IMR-90 (cell line): ENCODE measurements around the gene KCNG3. TPM values are rescaled to one million over a fixed set of nuclear protein-coding genes. Genes with fewer than 3 reads are reported as not detected.

Experiments used
- ATAC-seq: fragments of 200-7000 bp; cut with Tn5 transposase; 2 replicates; pipeline ENCODE4 v1.9.1; 2020; ENCODE audit warnings: low read depth, mild to moderate bottlenecking, moderate library complexity
- BruUV-seq: library from RNA; stranded (reverse); fragments of 400-500 nt; replicated peaks from 2 replicates; lab custom pipeline; 2021; lab: Mats Ljungman, UMichigan
- CTCF ChIA-PET: fragments of 300-600 bp; formaldehyde crosslinking; extraction: SDS; loops from one replicate; lab custom pipeline; 2021; ENCODE audit warnings: antibody characterized with exemption; lab: Yijun Ruan, JAX
- POLR2A ChIA-PET: fragments of 300-600 bp; sonication (Branson Sonifier 250); formaldehyde crosslinking; loops from one replicate; lab custom pipeline; 2022; ENCODE audit warnings: antibody characterized with exemption; ENCODE audit not compliant: unreplicated experiment; lab: Charles Lee
- DNase-seq: peaks from one replicate; pipeline ENCODE4 v3.0.0; 2013
- H2AFZ ChIP-seq: replicated peaks from 2 replicates; pipeline ENCODE3; 2013; ENCODE audit warnings: low read length, mild to moderate bottlenecking; ENCODE audit not compliant: poor library complexity
- H2AK5ac ChIP-seq: 2 replicates; pipeline ENCODE4 v1.6.1; 2013; ENCODE audit warnings: low read depth, low read length, inconsistent platforms
- H2AK9ac ChIP-seq: replicated peaks from 2 replicates; pipeline ENCODE3; 2013; ENCODE audit warnings: mild to moderate bottlenecking, low read depth, low read length, moderate library complexity; ENCODE audit not compliant: poor library complexity
- H2BK120ac ChIP-seq: 2 replicates; pipeline ENCODE4 v1.6.1; 2013; ENCODE audit warnings: low read depth, low read length, inconsistent platforms
- H2BK15ac ChIP-seq: 3 replicates; pipeline ENCODE4 v1.6.1; 2013; ENCODE audit warnings: low read depth, low read length, inconsistent platforms
- H2BK20ac ChIP-seq: 2 replicates; pipeline ENCODE4 v1.6.1; 2013; ENCODE audit warnings: low read depth, mild to moderate bottlenecking, inconsistent platforms, low read length, moderate library complexity
- H2BK5ac ChIP-seq: 2 replicates; pipeline ENCODE4 v1.6.1; 2013; ENCODE audit warnings: mild to moderate bottlenecking, low read depth, low read length, inconsistent platforms; ENCODE audit not compliant: poor library complexity, severe bottlenecking
- H3K14ac ChIP-seq: replicated peaks from 2 replicates; pipeline ENCODE4 v1.6.1; 2013; ENCODE audit warnings: low read depth, low read length, inconsistent platforms
- H3K18ac ChIP-seq: 2 replicates; pipeline ENCODE4 v1.6.1; 2013; ENCODE audit warnings: low read depth, low read length, control low read depth
- H3K23ac ChIP-seq: 2 replicates; pipeline ENCODE4 v1.6.1; 2013; ENCODE audit warnings: low read depth, low read length, inconsistent platforms
- H3K27ac ChIP-seq: 2 replicates; pipeline ENCODE4 v1.5.1; 2013; ENCODE audit warnings: mild to moderate bottlenecking, control low read depth, low read length; ENCODE audit not compliant: insufficient read depth
- H3K27me3 ChIP-seq: 2 replicates; pipeline ENCODE4 v1.6.1; 2013; ENCODE audit warnings: low read length; ENCODE audit not compliant: control insufficient read depth, insufficient read depth
- H3K36me3 ChIP-seq: 2 replicates; pipeline ENCODE4 v1.6.1; 2013; ENCODE audit warnings: low read length, mixed read lengths; ENCODE audit not compliant: control insufficient read depth, insufficient read depth
- H3K4ac ChIP-seq: 2 replicates; pipeline ENCODE4 v1.6.1; 2013; ENCODE audit warnings: low read depth, low read length, inconsistent platforms
- H3K4me1 ChIP-seq: 2 replicates; pipeline ENCODE4 v1.6.1; 2013; ENCODE audit warnings: low read length, mixed read lengths; ENCODE audit not compliant: control insufficient read depth, insufficient read depth
- H3K4me2 ChIP-seq: 2 replicates; pipeline ENCODE4 v1.6.1; 2013; ENCODE audit warnings: low read depth, mild to moderate bottlenecking, control low read depth, low read length, moderate library complexity
- H3K4me3 ChIP-seq: 2 replicates; pipeline ENCODE4 v1.5.1; 2013; ENCODE audit warnings: low read depth, mild to moderate bottlenecking, control low read depth, low read length, moderate library complexity; ENCODE audit not compliant: insufficient read depth
- H3K56ac ChIP-seq: 2 replicates; pipeline ENCODE4 v1.6.1; 2013; ENCODE audit warnings: low read length, inconsistent platforms; ENCODE audit not compliant: insufficient read depth; ENCODE audit errors: extremely low read depth
- H3K79me1 ChIP-seq, 2 experiments: 2 replicates each; pipeline ENCODE4 v1.6.1; 2013; ENCODE audit warnings: low read length in 2 of 2, inconsistent platforms in 1 of 2, low read depth in 1 of 2
- H3K9ac ChIP-seq: 2 replicates; pipeline ENCODE4 v1.6.1; 2013; ENCODE audit warnings: low read depth, low read length, control low read depth
- H3K9me1 ChIP-seq: 2 replicates; pipeline ENCODE4 v1.6.1; 2013; ENCODE audit warnings: low read length, inconsistent platforms; ENCODE audit not compliant: insufficient read depth
- H3K9me3 ChIP-seq: 2 replicates; pipeline ENCODE4 v1.6.1; 2013; ENCODE audit warnings: low read length; ENCODE audit not compliant: control insufficient read depth, insufficient read depth
- H4K20me1 ChIP-seq: 2 replicates; pipeline ENCODE4 v1.6.1; 2013; ENCODE audit warnings: low read length, inconsistent platforms; ENCODE audit not compliant: insufficient read depth
- H4K5ac ChIP-seq: 2 replicates; pipeline ENCODE4 v1.6.1; 2013; ENCODE audit warnings: mild to moderate bottlenecking, low read depth, low read length, control low read depth
- H4K8ac ChIP-seq, 2 experiments: 2 replicates each; pipeline ENCODE4 v1.6.1; 2013; ENCODE audit warnings: low read depth in 2 of 2, low read length in 2 of 2, control low read depth in 1 of 2, inconsistent platforms in 1 of 2
- H4K91ac ChIP-seq: 2 replicates; pipeline ENCODE4 v1.6.1; 2013; ENCODE audit warnings: low read depth, low read length, inconsistent platforms; ENCODE audit not compliant: insufficient read depth
- BHLHE40 ChIP-seq: fragments of 150-350 bp; IDR thresholded peaks from 2 replicates; pipeline ENCODE4 v1.6.1; 2016; ENCODE audit warnings: mild to moderate bottlenecking, low read depth, low read length
- CEBPB ChIP-seq: IDR thresholded peaks from 2 replicates; pipeline ENCODE4 v1.6.1; 2012; ENCODE audit warnings: low read depth, low read length, improper control_type of control experiment
- CHD1 ChIP-seq: IDR thresholded peaks from 2 replicates; pipeline ENCODE4 v1.6.1; 2012; ENCODE audit warnings: low read depth, low read length, improper control_type of control experiment
- CTCF ChIP-seq: conservative IDR thresholded peaks from 2 replicates; pipeline ENCODE4 v1.5.1; 2012; ENCODE audit warnings: mild to moderate bottlenecking, low read depth, low read length, improper control_type of control experiment
- ELK1 ChIP-seq: fragments of 150-350 bp; IDR thresholded peaks from 2 replicates; pipeline ENCODE4 v1.6.1; 2016; ENCODE audit warnings: low read depth, mild to moderate bottlenecking, low read length, moderate library complexity, borderline replicate concordance
- FOS ChIP-seq: fragments of 150-350 bp; IDR thresholded peaks from 2 replicates; pipeline ENCODE4 v1.6.1; 2016; ENCODE audit warnings: low read depth, low read length
- MAFK ChIP-seq: IDR thresholded peaks from 2 replicates; pipeline ENCODE4 v1.6.1; 2012; ENCODE audit warnings: low read depth, low read length, improper control_type of control experiment
- MAZ ChIP-seq: IDR thresholded peaks from 2 replicates; pipeline ENCODE4 v1.6.1; 2012; ENCODE audit warnings: low read depth, mild to moderate bottlenecking, low read length, improper control_type of control experiment, moderate library complexity, borderline replicate concordance
- MXI1 ChIP-seq: IDR thresholded peaks from 2 replicates; pipeline ENCODE4 v1.6.1; 2012; ENCODE audit warnings: low read depth, mild to moderate bottlenecking, low read length, moderate library complexity, borderline replicate concordance
- NFE2L2 ChIP-seq: fragments of 150-350 bp; IDR thresholded peaks from 2 replicates; pipeline ENCODE4 v1.6.1; 2016; ENCODE audit warnings: low read depth, mild to moderate bottlenecking, low read length
- RAD21 ChIP-seq: IDR thresholded peaks from 2 replicates; pipeline ENCODE4 v1.6.1; 2012; ENCODE audit warnings: low read length, improper control_type of control experiment
- RCOR1 ChIP-seq: IDR thresholded peaks from 2 replicates; pipeline ENCODE4 v1.6.1; 2012; ENCODE audit warnings: mild to moderate bottlenecking, low read length, improper control_type of control experiment; ENCODE audit not compliant: insufficient replicate concordance
- RFX5 ChIP-seq: IDR thresholded peaks from 2 replicates; pipeline ENCODE4 v1.8.0; 2012; ENCODE audit warnings: low read depth, mild to moderate bottlenecking, low read length, moderate library complexity
- USF2 ChIP-seq: fragments of 150-350 bp; IDR thresholded peaks from 2 replicates; pipeline ENCODE4 v1.6.1; 2017; ENCODE audit warnings: mild to moderate bottlenecking, antibody characterized with exemption, low read length, low read depth
- WGBS, 2 experiments: methylation state at CpG; one replicate each; pipeline versions ENCODE4 v1.1.5 to v1.1.7; 2013; ENCODE audit warnings: missing lambda C conversion rate in 2 of 2; ENCODE audit not compliant: insufficient read length in 1 of 2; ENCODE audit errors: extremely low coverage in 2 of 2; 5-methylcytosine and 5-hydroxymethylcytosine counted together
- dilution Hi-C: fragments of 300-500 bp; cut with HindIII; formaldehyde crosslinking; loops from one replicate; pipeline ENCODE4 v1.14.3; 2018; ENCODE audit warnings: low sequenced_read_pairs; ENCODE audit not compliant: unreplicated experiment
- in situ Hi-C: fragments of 300-500 bp; cut with MboI; formaldehyde crosslinking; loops from 3 replicates; pipeline ENCODE4 v1.14.3; 2019; ENCODE audit warnings: low sequenced_read_pairs, inconsistent platforms, mixed read lengths
- intact Hi-C: fragments of 100-400 bp; cut with micrococcal nuclease; formaldehyde crosslinking; loops from 2 replicates; pipeline ENCODE4 v1.10.0; 2022
- polyA plus RNA-seq, 3 experiments: library from polyadenylated mRNA; depleted of rRNA; stranded (reverse); fragments of >200 nt; gene quantifications; 2 replicates each; pipeline ENCODE4 v1.2.3, GENCODE V29; 2012; ENCODE audit warnings: low replicate concordance in 1 of 3
- total RNA-seq: library from RNA; depleted of rRNA; stranded (reverse); fragments of >200 nt; gene quantifications from 2 replicates; pipeline ENCODE4 v1.2.3, GENCODE V29; 2012

Gene KCNG3
- total and polyA plus RNA-seq, 2 of the 4 experiments (the other 2 are of a cell fraction) = under 0.01 TPM; not detected in 1

GRCh38 chr2:42458396-42458795, 35.4 kb downstream of the KCNG3 start:
- no peak overlapping the region for H2AK9ac ChIP-seq
- in situ Hi-C loops = no loop called here

More at GRCh38 chr2:42458396-42458795, 35.4 kb downstream of the KCNG3 start:
- H3K9me3 ChIP-seq = no peaks in the 10 kb centered on the region
- H3K4me1 ChIP-seq = no peaks in the 10 kb centered on the region
- no TSS peak for BruUV-seq
- no peak overlapping the region for H4K5ac ChIP-seq
- H3K9me1 ChIP-seq = no peaks in the 10 kb centered on the region
- no peak overlapping the region for H4K91ac ChIP-seq
- H3K4ac ChIP-seq = no peak overlapping the region
- dilution Hi-C loops = no loop called here
- H2AFZ ChIP-seq = no peak overlapping the region
- H3K36me3 ChIP-seq = no peaks in the 10 kb centered on the region
- H3K27ac ChIP-seq = no peak overlapping the region
- H2BK15ac ChIP-seq = no peak overlapping the region
- H3K14ac ChIP-seq = no peak overlapping the region
- peaks cover 30% of the 10 kb centered on the region for H3K27me3 ChIP-seq
- H3K4me2 ChIP-seq = no peak overlapping the region
- no peak overlapping the region for H3K18ac ChIP-seq
- no peak overlapping the region for H4K8ac ChIP-seq
- WGBS, 2 experiments = no CpG with 5 or more reads among the region's 1 CpG
- ChIA-PET POLR2A (no interaction called here), CTCF (no interaction called here)
- no peak overlapping the region for H2BK20ac ChIP-seq
- no peaks in the 10 kb centered on the region for H4K20me1 ChIP-seq
- no peak overlapping the region for H3K4me3 ChIP-seq
- no peak overlapping the region for H3K9ac ChIP-seq
- no peak overlapping the region for H3K23ac ChIP-seq
- no peak overlapping the region for H2BK5ac ChIP-seq
- H2BK120ac ChIP-seq = no peak overlapping the region
- no peak overlapping the region for H2AK5ac ChIP-seq
- DNase-seq = no peak
- intact Hi-C loops = no loop called here
- no peak overlapping the region for H3K56ac ChIP-seq
- H3K79me1 ChIP-seq = no peaks in the 10 kb centered on the region
- TF ChIP-seq CHD1 = no peak
- no peak for TF ChIP-seq RAD21
- TF ChIP-seq RFX5 = no peak
- no peak for TF ChIP-seq CTCF
- no peak for TF ChIP-seq MAZ
- no peak for TF ChIP-seq ELK1
- no peak for TF ChIP-seq RCOR1
- TF ChIP-seq NFE2L2 = no peak
- no peak for TF ChIP-seq FOS
- TF ChIP-seq MAFK = no peak
- no peak for TF ChIP-seq USF2
- TF ChIP-seq MXI1 = no peak
- no peak for TF ChIP-seq BHLHE40
- no peak for TF ChIP-seq CEBPB
- no peak for ATAC-seq
